ENCODE measurements around the gene ALKBH1. TPM values are rescaled to one million over a fixed set of nuclear protein-coding genes. Genes with fewer than 3 reads are reported as not detected.

ALKBH1 gene
- polyA plus RNA-seq, 1 experiment: 14.0 TPM

DNA sequence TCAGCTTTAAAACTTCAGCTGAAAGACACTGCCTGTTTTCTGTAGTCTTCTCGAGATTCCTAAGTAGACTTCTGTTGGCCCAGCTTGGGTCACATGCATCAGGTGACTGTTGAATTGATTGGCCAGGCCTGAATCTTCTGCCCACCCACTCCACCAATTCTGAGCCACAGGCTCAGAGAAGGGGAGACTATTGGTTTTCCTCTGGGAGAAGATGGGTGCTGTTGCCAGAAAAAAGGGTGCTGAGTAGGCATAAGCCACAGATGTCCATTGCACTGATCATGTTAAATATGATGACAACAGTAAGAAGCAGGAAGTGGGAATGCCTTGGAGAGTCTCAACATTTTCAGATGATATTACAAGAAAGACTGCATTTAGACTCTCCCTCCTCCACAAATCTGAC is 84.6 kb downstream of the ALKBH1 start:
- Histone ChIP-seq H3K27me3 (ENCODE audit: control insufficient read depth, insufficient read depth, low read length) (no peaks in the 10 kb centered on the region), H3K4me3 (ENCODE audit: low read depth, low read length) (no peak overlapping the region), H3K9me3 (ENCODE audit: control insufficient read depth, insufficient read depth, low read length) (no peaks in the 10 kb centered on the region), H3K27ac (ENCODE audit: low read depth, low read length) (no peak overlapping the region)
- POLR2A ChIA-PET: no interaction called here
- no peak for DNase-seq (ENCODE audit: low read depth, low spot score)
- CTCF ChIA-PET: no interaction called here
- no peak for TF ChIP-seq CTCF (IDR thresholded peaks at IDR 0.05; ENCODE audit: low read depth, low read length)

Small RNA genes lying within 50 kb of the gene (small RNA-seq; reads per million reads assigned to genes)
- gene COX6CP11 (ENCODE audit: insufficient read length, low read depth): not detected

Other genes starting within 250 kb of the ALKBH1 start
- 121 and 145 TPM in 2 replicates for gene AHSA1, start 249.9 kb downstream of the ALKBH1 start, polyA plus RNA-seq (2011; rRNA removed)
- not detected in 2 replicates for gene ISM2, start 209.2 kb downstream of the ALKBH1 start, polyA plus RNA-seq (2011; rRNA removed)
- 37.0 and 41.3 TPM in 2 replicates for gene SPTLC2, start 91.4 kb downstream of the ALKBH1 start, polyA plus RNA-seq (2011; rRNA removed)
- gene SLIRP, start 80 bp upstream of the ALKBH1 start, polyA plus RNA-seq (2011; rRNA removed): 244 and 308 TPM in 2 replicates
- gene SNW1, start 53.1 kb upstream of the ALKBH1 start, polyA plus RNA-seq (2011; rRNA removed): 40.3 and 54.9 TPM in 2 replicates
- gene ADCK1, start 92.1 kb upstream of the ALKBH1 start, polyA plus RNA-seq (2011; rRNA removed): 4.8 and 5.2 TPM in 2 replicates